ENCODE results near the gene ZNF512.

- TF ChIP-seq POLR2A (IDR thresholded peaks at IDR 0.05; ENCODE audit: low read length) = no peak
- TF ChIP-seq GATA1 (IDR thresholded peaks at IDR 0.05; ENCODE audit: low read depth, low read length) = no peak
These were observed 81.3 kb downstream of the ZNF512 start for GRCh38 chr2:27664154-27664574.

Measured in erythroblast (primary cell).